ENCODE results near the gene SMCO1. TPM values are rescaled to one million over a fixed set of nuclear protein-coding genes. Genes with fewer than 3 reads are reported as not detected.
A peak's percentile ranks its signal among the peaks of the same experiment; 100 is the strongest.

SMCO1 gene
- total and polyA plus RNA-seq, 2 experiments from 2014 or later, result not detected

- Histone ChIP-seq H3K27ac (ENCODE audit: low read depth) (no peak overlapping the region), H4K20me1 (replicated peaks; ENCODE audit: insufficient read depth) (peaks cover 46% of the 10 kb centered on the region), H3K4me1 (ENCODE audit: insufficient read depth) (peaks cover 13% of the 10 kb centered on the region), H3K27me3 (ENCODE audit: insufficient read depth) (no peaks in the 10 kb centered on the region), H3F3A (replicated peaks; ENCODE audit: low read depth) (peaks cover 9% of the 10 kb centered on the region), H3K79me2 (replicated peaks; ENCODE audit: insufficient read depth) (peaks cover 93% of the 10 kb centered on the region), H3K9me2 (ENCODE audit: insufficient read depth) (no peaks in the 10 kb centered on the region), H3K36me3 (ENCODE audit: insufficient read depth) (no peaks in the 10 kb centered on the region), H3K4me3 (peak overlapping the region; percentile 100; the same call in 1 of the 2 replicates), H3K4me2 (peak overlapping the region; percentile 87), H2AFZ (no peak overlapping the region)
- ATAC-seq, result no peak
- Mint-ChIP-seq H3K27me3 (ENCODE audit: insufficient read depth, low read depth, poor library complexity) (peaks cover 8% of the 10 kb centered on the region), H3K9me3 (no peaks in the 10 kb centered on the region; the same call in 2 of the 3 replicates), H3K27ac (peak overlapping the region; percentile 51), H3K4me3 (peak overlapping the region; percentile 100), H3K36me3 (ENCODE audit: low read depth) (peaks cover 31% of the 10 kb centered on the region), H3K4me1 (peaks cover 20% of the 10 kb centered on the region)
- TF ChIP-seq JUNB (IDR thresholded peaks at IDR 0.05; ENCODE audit: unreplicated experiment) (no peak), CREB1 (CRISPR knock-in tag; IDR thresholded peaks at IDR 0.05; ENCODE audit: low read depth) (no peak), ZNF114 (CRISPR knock-in tag; IDR thresholded peaks at IDR 0.05) (no peak), ETS1 (IDR thresholded peaks at IDR 0.05) (no peak), REST (IDR thresholded peaks at IDR 0.05; ENCODE audit: unreplicated experiment) (no peak), EZH2 (IDR thresholded peaks at IDR 0.05; ENCODE audit: low read depth, unreplicated experiment) (no peak), STAT1 (IDR thresholded peaks at IDR 0.05; ENCODE audit: unreplicated experiment) (no peak), ZNF462 (CRISPR knock-in tag; IDR thresholded peaks at IDR 0.05) (no peak), ZNF331 (CRISPR knock-in tag; IDR thresholded peaks at IDR 0.05; ENCODE audit: low read depth) (no peak), EZH2phosphoT487 (IDR thresholded peaks at IDR 0.05; ENCODE audit: unreplicated experiment) (no peak), NANOG (IDR thresholded peaks at IDR 0.05; ENCODE audit: borderline replicate concordance) (no peak), CTCF (conservative IDR thresholded peaks at IDR 0.05; ENCODE audit: low read depth in 2 of 2) (no peak), POLR2AphosphoS5 (IDR thresholded peaks at IDR 0.05; ENCODE audit: low read depth) (no peak)
- no peak for DNase-seq (ENCODE audit: low spot score)
Observed at GRCh38 chr3:196499061-196499460, 16.1 kb downstream of the SMCO1 start.

All from GM23338 (cell line).